Measurements from ENCODE around the gene PIH1D1. TPM values are rescaled to one million over a fixed set of nuclear protein-coding genes. Genes with fewer than 3 reads are reported as not detected.

PIH1D1 gene
- total and polyA plus RNA-seq, 10 of the 15 experiments (the other 5 are each of a cell fraction or from before 2014, with no cell fraction given), result 16.1 to 153 (median 106) TPM

GRCh38 chr19:49469828-49470614 is 18.4 kb upstream of the PIH1D1 start (continued):
- TF ChIP-seq ZNF207 (IDR thresholded peaks at IDR 0.05; ENCODE audit: borderline replicate concordance), result peak; percentile 51; the same call in 1 of the 2 replicates
- TF ChIP-seq EP300 (IDR thresholded peaks at IDR 0.05; ENCODE audit: borderline replicate concordance in 1 of 2, control insufficient read depth in 1 of 2, low read depth in 2 of 2, low read length in 2 of 2), result peak; percentile 53 to 65; a peak in 3 of 4 replicates
- no peak for TF ChIP-seq HDAC6 (IDR thresholded peaks at IDR 0.05; ENCODE audit: unreplicated experiment)
- peak; percentile 30 for TF ChIP-seq SP1 (IDR thresholded peaks at IDR 0.05; ENCODE audit: low read depth, low read length)
- TF ChIP-seq RBBP5 (conservative IDR thresholded peaks at IDR 0.05), result no peak
- TF ChIP-seq E2F8 (IDR thresholded peaks at IDR 0.05; ENCODE audit: low read depth, partially characterized antibody), result no peak
- 0 out of 2 replicates have a peak, but pooled peaks have one; percentile 74 for TF ChIP-seq RCOR1 (conservative IDR thresholded peaks at IDR 0.05; ENCODE audit: low read depth, low read length)
- TF ChIP-seq PKNOX1 (IDR thresholded peaks at IDR 0.05), result peak; percentile 13; the same call in 1 of the 2 replicates
- TF ChIP-seq PBX3 (IDR thresholded peaks at IDR 0.05; ENCODE audit: insufficient replicate concordance, low read depth, low read length), result peak; percentile 4
- no peak for TF ChIP-seq USF2 (IDR thresholded peaks at IDR 0.05; ENCODE audit: borderline replicate concordance, low read depth, low read length)
- TF ChIP-seq BHLHE40 (IDR thresholded peaks at IDR 0.05; ENCODE audit: borderline replicate concordance in 1 of 2, low read depth in 2 of 2, low read length in 1 of 2), result peak; percentile 38 to 58; a peak in 2 of 4 replicates
- no peak for TF ChIP-seq MLLT1 (IDR thresholded peaks at IDR 0.05)
- TF ChIP-seq SMARCA5 (IDR thresholded peaks at IDR 0.05), result peak; percentile 100
- no peak for TF ChIP-seq SIX5 (IDR thresholded peaks at IDR 0.05; ENCODE audit: low read depth, low read length, severe bottlenecking)
- TF ChIP-seq RELA (IDR thresholded peaks at IDR 0.05; ENCODE audit: borderline replicate concordance, partially characterized antibody), result peak; percentile 86
- TF ChIP-seq NFYB (IDR thresholded peaks at IDR 0.05; ENCODE audit: insufficient read depth, low read depth, low read length), result no peak
- TF ChIP-seq MTA2 (IDR thresholded peaks at IDR 0.05; ENCODE audit: low read depth), result peak; percentile 42; the same call in 1 of the 2 replicates
- TF ChIP-seq MEF2B (IDR thresholded peaks at IDR 0.05; ENCODE audit: partially characterized antibody, poor library complexity, severe bottlenecking), result peak; percentile 45
- peak; percentile 87 for TF ChIP-seq RAD21 (IDR thresholded peaks at IDR 0.05; ENCODE audit: insufficient read depth, low read depth, low read length)
- peak; percentile 36; the same call in 1 of the 2 replicates for TF ChIP-seq POLR2A (IDR thresholded peaks at IDR 0.05; ENCODE audit: low read depth, low read length)
- TF ChIP-seq IKZF2 (IDR thresholded peaks at IDR 0.05), result peak; percentile 81 to 84
